ENCODE measurements around the gene CPEB3.

GRCh38 chr10:92014620-92015019 lies 276.3 kb downstream of the CPEB3 start:
- no peak for TF ChIP-seq ZZZ3 (IDR thresholded peaks at IDR 0.05)
- TF ChIP-seq SAFB2 (IDR thresholded peaks at IDR 0.05; ENCODE audit: borderline replicate concordance, low read depth, low read length, severe bottlenecking), result no peak
- TF ChIP-seq ZFX (CRISPR knock-in tag; IDR thresholded peaks at IDR 0.05), result no peak
- no peak for TF ChIP-seq CHD2 (IDR thresholded peaks at IDR 0.05; ENCODE audit: low read depth, low read length)
- no peak for TF ChIP-seq NFRKB (IDR thresholded peaks at IDR 0.05; ENCODE audit: low read depth)
- TF ChIP-seq ZNF644 (tag; IDR thresholded peaks at IDR 0.05; ENCODE audit: low read depth), result no peak
- no peak for TF ChIP-seq SREBF2 (CRISPR knock-in tag; IDR thresholded peaks at IDR 0.05)
- no peak for TF ChIP-seq RNF219 (CRISPR knock-in tag; IDR thresholded peaks at IDR 0.05)
- TF ChIP-seq MAZ (CRISPR knock-in tag; conservative IDR thresholded peaks at IDR 0.05 in 1 of 2, IDR thresholded peaks at IDR 0.05 in 1 of 2), result no peak

Data from K562 (cell line).